K562 (cell line): ENCODE results near the gene CDH18.

Experiments
- JUND ChIP-seq, 2 experiments: IDR thresholded peaks; 2 replicates in 1 of 2; 3 replicates in 1 of 2; pipeline ENCODE4 v1.6.1; 2011; ENCODE audit warnings: borderline replicate concordance in 2 of 2, low read depth in 2 of 2, low read length in 2 of 2, improper control_type of control experiment in 1 of 2, missing biosample characterization in 1 of 2, missing genetic modification characterization in 1 of 2, missing genetic modification reagents in 1 of 2
- NR1H2 ChIP-seq: sonication (generic); formaldehyde crosslinking; IDR thresholded peaks from 2 replicates; pipeline ENCODE4 v1.4.0; 2020; ENCODE audit warnings: mild to moderate bottlenecking, missing genetic modification reagents
- PHB ChIP-seq: fragments of 250-450 bp; sonication (Bioruptor Pico); IDR thresholded peaks from 2 replicates; pipeline ENCODE4 v1.5.0; 2021
- ZNF282 ChIP-seq: sonication (generic); formaldehyde crosslinking; IDR thresholded peaks from 2 replicates; pipeline ENCODE4 v1.8.1; 2023; ENCODE audit warnings: missing genetic modification reagents

DNA sequence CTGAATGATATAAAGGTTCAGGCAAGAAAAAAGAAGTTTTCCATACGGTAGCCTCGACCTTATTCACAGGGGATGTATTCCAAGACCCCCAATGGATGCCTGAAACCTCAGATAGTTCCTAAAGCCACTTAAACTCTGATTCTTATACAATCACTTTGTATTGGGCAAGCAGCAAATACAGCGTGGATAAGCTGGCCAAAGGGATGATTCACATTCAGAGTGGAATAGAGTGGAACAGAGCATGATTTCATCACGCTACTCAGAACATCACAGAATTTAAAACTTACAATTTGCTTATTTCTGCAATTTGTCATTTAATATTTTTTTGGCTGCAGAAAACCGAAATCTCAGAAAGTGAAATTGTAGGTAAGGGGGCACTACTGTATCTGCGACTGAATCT is 40.5 kb upstream of the CDH18 start:
- TF ChIP-seq PHB (no peak), ZNF282 (no peak), NR1H2 (CRISPR knock-in tag) (no peak), JUND (IDR thresholded peaks at IDR 0.05; ENCODE audit: borderline replicate concordance, low read depth, low read length) (no peak), JUND (tag; IDR thresholded peaks at IDR 0.05; ENCODE audit: borderline replicate concordance, low read depth, low read length) (no peak)
